HCT116 (cell line): Measurements from ENCODE around the gene PIBF1. TPM values are rescaled to one million over a fixed set of nuclear protein-coding genes. Genes with fewer than 3 reads are reported as not detected.
A peak's percentile ranks its signal among the peaks of the same experiment; 100 is the strongest.
"Not testable (repeated sequence)": the region's sequence is repeated elsewhere in the genome, so short reads cannot be mapped to it uniquely, and the experiment has no call there.

Source experiments
- ATAC-seq: fragments of 200-7000 bp; cut with Tn5 transposase; 2 replicates; pipeline ENCODE4 v1.9.1; 2020; ENCODE audit warnings: mild to moderate bottlenecking, moderate library complexity
- BruUV-seq: library from RNA; stranded (reverse); fragments of 400-500 nt; replicated peaks from 2 replicates; lab custom pipeline; 2021; lab: Mats Ljungman, UMichigan
- CTCF ChIA-PET: fragments of 300-600 bp; sonication (Branson Sonifier 250); formaldehyde crosslinking; loops from one replicate; lab custom pipeline; 2021; ENCODE audit warnings: antibody characterized with exemption; lab: Charles Lee
- POLR2A ChIA-PET: fragments of 300-600, 350-600 bp; sonication (Branson Sonifier 250); formaldehyde crosslinking; loops from one replicate; lab custom pipeline; 2021; ENCODE audit warnings: antibody characterized with exemption; lab: Charles Lee
- RAD21 ChIA-PET, 2 experiments: fragments of 300-600 bp; sonication (Branson Sonifier 250); formaldehyde crosslinking; loops; one replicate each; lab custom pipeline; 2023; ENCODE audit warnings: low total read pairs in 2 of 2; ENCODE audit not compliant: uncharacterized antibody in 2 of 2, unreplicated experiment in 2 of 2, low non-redundant PET in 1 of 2; lab: Charles Lee
- DNase-seq: peaks from one replicate; pipeline ENCODE4 v3.0.0-alpha.2; 2010; ENCODE audit warnings: low read depth, low spot score
- H2AFZ ChIP-seq: fragments of 200-600 bp; shearing (Covaris generic), sonication (generic); 2 replicates; pipeline ENCODE4 v1.6.1; 2017; ENCODE audit warnings: low read depth, mixed run types, mixed read lengths, antibody characterized with exemption, low read length; ENCODE audit not compliant: poor library complexity, severe bottlenecking
- H3K27ac ChIP-seq: 2 replicates; pipeline ENCODE4 v1.5.1; 2012; ENCODE audit warnings: low read depth, low read length
- H3K27me3 ChIP-seq: fragments of 200-600 bp; sonication (generic); 2 replicates; pipeline ENCODE4 v1.6.1; 2016; ENCODE audit warnings: mixed run types, low read length, mixed read lengths; ENCODE audit not compliant: insufficient read depth
- H3K36me3 ChIP-seq, 2 experiments: fragments of 200-500 bp in 1 of 2; fragments of 200-600 bp in 1 of 2; sonication (Bioruptor generic) in 1 of 2; sonication (generic) in 1 of 2; 2 replicates each; pipeline versions ENCODE4 v1.5.1 to v1.6.1; 2014 to 2016; ENCODE audit warnings: low read length in 2 of 2, inconsistent platforms in 1 of 2, mixed read lengths in 1 of 2, mixed run types in 1 of 2; ENCODE audit not compliant: insufficient read depth in 2 of 2, control insufficient read depth in 1 of 2
- H3K4me1 ChIP-seq, 2 experiments: fragments of 200-600 bp in 1 of 2; sonication (generic) in 1 of 2; 2 replicates each; pipeline versions ENCODE4 v1.5.1 to v1.6.1; 2012 to 2017; ENCODE audit warnings: low read length in 2 of 2, inconsistent platforms in 1 of 2, mild to moderate bottlenecking in 1 of 2, mixed read lengths in 1 of 2, mixed run types in 1 of 2, moderate library complexity in 1 of 2; ENCODE audit not compliant: insufficient read depth in 2 of 2, control insufficient read depth in 1 of 2
- H3K4me2 ChIP-seq: fragments of 200-600 bp; sonication (generic); 2 replicates; pipeline ENCODE4 v1.6.1; 2017; ENCODE audit warnings: mixed run types, low read length, mixed read lengths
- H3K4me3 ChIP-seq, 2 experiments: fragments of 200-600 bp in 1 of 2; sonication (generic) in 1 of 2; replicated peaks in 1 of 2; 2 replicates each; pipeline ENCODE4 v1.5.1; 2011 to 2016; ENCODE audit warnings: low read length in 2 of 2, control low read depth in 1 of 2, low read depth in 1 of 2, mild to moderate bottlenecking in 1 of 2, mixed read lengths in 1 of 2, mixed run types in 1 of 2
- H3K79me2 ChIP-seq: fragments of 200-600 bp; sonication (generic); 2 replicates; pipeline ENCODE4 v1.6.1; 2017; ENCODE audit warnings: mild to moderate bottlenecking, mixed run types, low read length, moderate library complexity, mixed read lengths; ENCODE audit not compliant: insufficient read depth
- H3K9ac ChIP-seq: fragments of 200-600 bp; sonication (generic); 2 replicates; pipeline ENCODE4 v1.6.1; 2016; ENCODE audit warnings: low read length, mixed read lengths
- H3K9me2 ChIP-seq: fragments of 200-600 bp; sonication (generic), shearing (Covaris generic); 2 replicates; pipeline ENCODE4 v1.6.1; 2017; ENCODE audit warnings: mixed run types, mild to moderate bottlenecking, moderate library complexity; ENCODE audit not compliant: insufficient read depth
- H3K9me3 ChIP-seq, 2 experiments: fragments of 200-500 bp in 1 of 2; fragments of 200-600 bp in 1 of 2; sonication (Bioruptor generic) in 1 of 2; sonication (generic) in 1 of 2; 2 replicates each; pipeline ENCODE4 v1.6.1; 2014 to 2017; ENCODE audit warnings: low read length in 2 of 2, mixed read lengths in 2 of 2, inconsistent platforms in 1 of 2, low read depth in 1 of 2, mild to moderate bottlenecking in 1 of 2, mixed run types in 1 of 2, moderate library complexity in 1 of 2; ENCODE audit not compliant: control insufficient read depth in 1 of 2, insufficient read depth in 1 of 2
- H4K20me1 ChIP-seq: fragments of 200-600 bp; sonication (generic), shearing (Covaris generic); 2 replicates; pipeline ENCODE4 v1.6.1; 2017; ENCODE audit warnings: mixed run types, mild to moderate bottlenecking, moderate library complexity; ENCODE audit not compliant: insufficient read depth
- CEBPB ChIP-seq: IDR thresholded peaks from 2 replicates; pipeline ENCODE4 v1.6.1; 2012; ENCODE audit warnings: low read depth
- EZH2 ChIP-seq: fragments of 200-600 bp; sonication (generic); IDR thresholded peaks from 2 replicates; pipeline ENCODE4 v1.6.1; 2017; ENCODE audit warnings: antibody characterized with exemption, mixed run types
- POLR2A ChIP-seq: IDR thresholded peaks from 2 replicates; pipeline ENCODE4 v1.7.0; 2011; ENCODE audit warnings: borderline replicate concordance; ENCODE audit not compliant: insufficient read depth, insufficient read length; ENCODE audit errors: extremely low read depth
- ZBTB33 ChIP-seq: IDR thresholded peaks from 2 replicates; pipeline ENCODE4 v1.6.1; 2011; ENCODE audit warnings: mild to moderate bottlenecking, low read length, moderate library complexity; ENCODE audit not compliant: insufficient replicate concordance; ENCODE audit errors: extremely low read depth
- intact Hi-C: fragments of 100-400 bp; cut with micrococcal nuclease; formaldehyde crosslinking; loops from 2 replicates; pipeline ENCODE4 v1.10.0; 2022
- total RNA-seq: library from RNA; stranded (reverse); gene quantifications from one replicate; pipeline ENCODE4 v1.2.1, GENCODE V29; 2021; ENCODE audit not compliant: unreplicated experiment

The PIBF1 gene
- total RNA-seq, 1 experiment from 2014 or later, result 21.1 TPM

GRCh38 chr13:72891423-72891822 is 109.5 kb downstream of the PIBF1 start (continued):
- TF ChIP-seq ZBTB33, result no peak
- no peak for TF ChIP-seq EZH2
- TF ChIP-seq CEBPB, result no peak

DNA sequence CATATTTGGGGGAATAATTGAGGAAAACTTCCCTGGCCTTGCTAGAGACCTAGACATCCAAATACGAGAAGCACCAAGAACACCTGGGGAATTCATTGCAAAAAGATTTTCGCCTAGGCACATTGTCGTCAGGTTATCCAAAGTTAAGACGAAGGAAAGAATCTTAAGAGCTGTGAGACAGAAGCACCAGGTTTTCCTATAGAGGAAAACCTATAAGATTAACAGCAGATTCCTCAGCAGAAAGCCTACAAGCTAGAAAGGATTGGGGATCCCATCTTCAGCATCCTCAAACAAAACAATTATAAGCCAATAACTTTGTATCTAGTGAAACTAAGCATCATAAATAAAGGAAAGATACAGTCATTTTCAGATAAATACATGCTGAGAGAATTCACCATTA is 114.9 kb downstream of the PIBF1 start:
- no peaks in the 10 kb centered on the region for H3K9me3 ChIP-seq
- no peak for TF ChIP-seq POLR2A
- TF ChIP-seq, all 23 proteins: peak for 0
- ChIA-PET RAD21 (no interaction called here), CTCF (no interaction called here), POLR2A (no interaction called here)
- no peaks in the 10 kb centered on the region for H3K79me2 ChIP-seq
- intact Hi-C loops, result no loop called here
- peaks cover 0 to 6% of the 10 kb centered on the region in 2 experiments; a peak in 2 of 4 replicates for H3K36me3 ChIP-seq
- H4K20me1 ChIP-seq, result no peaks in the 10 kb centered on the region
- no peak overlapping the region for H3K4me3 ChIP-seq
- no peak overlapping the region for H3K4me2 ChIP-seq
- H3K9me2 ChIP-seq, result no peaks in the 10 kb centered on the region
- H3K27me3 ChIP-seq, result no peaks in the 10 kb centered on the region
- H2AFZ ChIP-seq, result no peak overlapping the region
- DNase-seq (no peak), ATAC-seq (no peak)
- no peak overlapping the region for H3K27ac ChIP-seq
- TSS peak; percentile 10 for BruUV-seq
- H3K4me1 ChIP-seq, result no peaks in the 10 kb centered on the region
- H3K9ac ChIP-seq, result no peak overlapping the region

GRCh38 chr13:72901546-72901945 is 119.6 kb downstream of the PIBF1 start:
- H3K9me3 ChIP-seq, H3K9me2 ChIP-seq, H3K9ac ChIP-seq, RAD21 ChIA-PET, CTCF ChIA-PET, H3K36me3 ChIP-seq, H3K79me2 ChIP-seq, H3K4me2 ChIP-seq, intact Hi-C loops, H3K27ac ChIP-seq, H4K20me1 ChIP-seq, H3K27me3 ChIP-seq, POLR2A ChIA-PET, H2AFZ ChIP-seq, ATAC-seq, DNase-seq, H3K4me1 ChIP-seq, H3K4me3 ChIP-seq, BruUV-seq: not testable (repeated sequence)
